ENCODE results near the gene STAC2. TPM values are rescaled to one million over a fixed set of nuclear protein-coding genes. Genes with fewer than 3 reads are reported as not detected.
A peak's percentile ranks its signal among the peaks of the same experiment; 100 is the strongest.

STAC2 gene
- total and polyA plus RNA-seq, 2 of the 13 experiments (the other 11 are each of a cell fraction or from before 2014, with no cell fraction given) = not detected

DNA sequence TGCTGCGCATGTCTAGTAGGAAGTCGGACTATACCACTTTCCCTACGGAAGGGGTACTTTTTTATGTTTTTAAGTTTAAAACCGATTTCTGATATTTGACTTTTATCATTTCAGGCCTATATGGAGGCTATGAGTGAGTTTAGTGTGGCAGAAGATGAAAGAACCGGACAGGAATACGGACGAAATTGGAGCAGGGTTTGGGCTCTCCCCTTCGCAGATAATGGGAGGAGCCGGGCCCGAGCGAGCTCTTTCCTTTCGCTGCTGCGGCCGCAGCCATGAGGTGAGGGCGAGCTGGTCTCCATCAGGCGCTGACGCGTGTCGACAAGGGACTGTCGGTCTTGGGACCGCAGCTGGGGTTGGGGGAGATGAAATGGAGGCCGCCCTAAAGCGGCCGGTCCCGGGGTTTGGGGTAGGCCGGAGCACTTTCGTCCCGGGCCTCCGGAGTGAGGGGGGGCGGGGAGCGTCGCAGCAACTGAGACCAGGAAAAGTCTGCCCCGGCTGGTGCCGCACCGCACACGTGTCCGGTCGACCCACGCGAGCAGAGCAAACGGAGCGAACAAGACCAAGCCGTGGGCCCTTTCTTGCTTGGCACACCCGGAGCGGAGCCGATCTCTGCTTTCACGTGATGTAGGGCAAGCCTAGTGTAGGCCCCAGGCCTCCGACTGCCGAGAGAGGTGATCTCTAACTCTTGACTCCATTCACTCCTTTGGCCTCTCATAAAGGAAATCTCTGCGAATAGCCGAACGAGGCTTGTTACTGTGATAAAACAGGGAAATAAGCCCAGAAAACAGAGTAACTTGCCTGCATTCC is 25.5 kb downstream of the STAC2 start, which contains the start of gene RPL19 (continued):
- TF ChIP-seq CSRNP1 (CRISPR knock-in tag; IDR thresholded peaks at IDR 0.05) = peak; percentile 76; the same call in 1 of the 2 replicates
- TF ChIP-seq ZNF614 (CRISPR knock-in tag; IDR thresholded peaks at IDR 0.05; ENCODE audit: borderline replicate concordance) = 0 out of 2 replicates have a peak, but pooled peaks have one; percentile 34
- TF ChIP-seq HDAC6 (IDR thresholded peaks at IDR 0.05; ENCODE audit: low read depth, low read length) = peak; percentile 68; the same call in 1 of the 2 replicates
- peak; percentile 58; the same call in 1 of the 2 replicates for TF ChIP-seq ZNF136 (CRISPR knock-in tag; IDR thresholded peaks at IDR 0.05; ENCODE audit: low read depth)
- no peak for TF ChIP-seq ZFP36 (IDR thresholded peaks at IDR 0.05; ENCODE audit: borderline replicate concordance, low read depth, low read length, partially characterized antibody)
- peak; percentile 49; the same call in 1 of the 2 replicates for TF ChIP-seq PRDM15 (CRISPR knock-in tag; IDR thresholded peaks at IDR 0.05)
- TF ChIP-seq YY1 (IDR thresholded peaks at IDR 0.05; ENCODE audit: insufficient read depth, insufficient replicate concordance, low read depth, low read length) = peak; percentile 85
- TF ChIP-seq ZNF724P (CRISPR knock-in tag; IDR thresholded peaks at IDR 0.05; ENCODE audit: borderline replicate concordance) = peak; percentile 83; the same call in 1 of the 2 replicates
- no peak for TF ChIP-seq U2AF1 (optimal IDR thresholded peaks at IDR 0.05; ENCODE audit: low read depth, low read length)
- TF ChIP-seq, protein P1, sequence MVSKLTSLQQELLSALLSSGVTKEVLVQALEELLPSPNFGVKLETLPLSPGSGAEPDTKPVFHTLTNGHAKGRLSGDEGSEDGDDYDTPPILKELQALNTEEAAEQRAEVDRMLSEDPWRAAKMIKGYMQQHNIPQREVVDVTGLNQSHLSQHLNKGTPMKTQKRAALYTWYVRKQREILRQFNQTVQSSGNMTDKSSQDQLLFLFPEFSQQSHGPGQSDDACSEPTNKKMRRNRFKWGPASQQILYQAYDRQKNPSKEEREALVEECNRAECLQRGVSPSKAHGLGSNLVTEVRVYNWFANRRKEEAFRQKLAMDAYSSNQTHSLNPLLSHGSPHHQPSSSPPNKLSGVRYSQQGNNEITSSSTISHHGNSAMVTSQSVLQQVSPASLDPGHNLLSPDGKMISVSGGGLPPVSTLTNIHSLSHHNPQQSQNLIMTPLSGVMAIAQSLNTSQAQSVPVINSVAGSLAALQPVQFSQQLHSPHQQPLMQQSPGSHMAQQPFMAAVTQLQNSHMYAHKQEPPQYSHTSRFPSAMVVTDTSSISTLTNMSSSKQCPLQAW (CRISPR knock-in tag; IDR thresholded peaks at IDR 0.05) = peak; percentile 9; the same call in 1 of the 2 replicates
- TF ChIP-seq UBTF (CRISPR knock-in tag; IDR thresholded peaks at IDR 0.05) = peak; percentile 68; the same call in 1 of the 2 replicates
- TF ChIP-seq ZNF780A (CRISPR knock-in tag; IDR thresholded peaks at IDR 0.05) = no peak
- TF ChIP-seq SP4 (CRISPR knock-in tag; IDR thresholded peaks at IDR 0.05) = peak; percentile 22; the same call in 1 of the 2 replicates
- TF ChIP-seq SOX6 (IDR thresholded peaks at IDR 0.05) = no peak
- TF ChIP-seq SOX6 (CRISPR knock-in tag; IDR thresholded peaks at IDR 0.05) = peak; percentile 60
- 0 out of 2 replicates have a peak, but pooled peaks have one; percentile 5 for TF ChIP-seq ETV5 (CRISPR knock-in tag; IDR thresholded peaks at IDR 0.05; ENCODE audit: borderline replicate concordance)
- TF ChIP-seq ERF (CRISPR knock-in tag; IDR thresholded peaks at IDR 0.05) = peak; percentile 52
- TF ChIP-seq MYC (CRISPR knock-in tag; IDR thresholded peaks at IDR 0.05; ENCODE audit: borderline replicate concordance) = peak; percentile 98
- peak; percentile 51; the same call in 1 of the 2 replicates for TF ChIP-seq ZNF264 (CRISPR knock-in tag; IDR thresholded peaks at IDR 0.05)
